Mesothelial cell of epicardium (in vitro differentiated cells): ENCODE results near the gene KCNJ10. TPM values are rescaled to one million over a fixed set of nuclear protein-coding genes. Genes with fewer than 3 reads are reported as not detected.

Experiments used
- DNase-seq, 2 experiments: peaks; one replicate each; pipeline ENCODE4 v3.0.0; 2021; ENCODE audit warnings: low spot score in 2 of 2; ENCODE audit not compliant: unreplicated experiment in 2 of 2
- H3K27ac Mint-ChIP-seq: 2 replicates; pipeline ENCODE4 v1.8.0; 2021; ENCODE audit warnings: mixed read lengths
- H3K27me3 Mint-ChIP-seq: 2 replicates; pipeline ENCODE4 v1.8.0; 2021; ENCODE audit warnings: low read depth, mixed read lengths
- H3K36me3 Mint-ChIP-seq: 2 replicates; pipeline ENCODE4 v1.8.0; 2021; ENCODE audit warnings: mixed read lengths
- H3K4me1 Mint-ChIP-seq: 2 replicates; pipeline ENCODE4 v1.8.0; 2021; ENCODE audit warnings: mixed read lengths
- H3K4me3 Mint-ChIP-seq: 2 replicates; pipeline ENCODE4 v1.8.0; 2021; ENCODE audit warnings: mild to moderate bottlenecking, moderate library complexity, mixed read lengths
- H3K9me3 Mint-ChIP-seq: 2 replicates; pipeline ENCODE4 v1.8.0; 2021; ENCODE audit warnings: mixed read lengths
- total RNA-seq: library from RNA; stranded (reverse); gene quantifications from 3 replicates; pipeline ENCODE4 v1.2.1, GENCODE V29; 2021
- TF ChIP-seq, protein P1 (sequence below): fragments of 200-600 bp; sonication (generic); IDR thresholded peaks from one replicate; pipeline ENCODE4 v1.5.0; 2021; ENCODE audit warnings: antibody characterized with exemption; ENCODE audit not compliant: unreplicated experiment

The KCNJ10 gene
- total RNA-seq, 1 donor from 2014 or later: 0.27 TPM

DNA sequence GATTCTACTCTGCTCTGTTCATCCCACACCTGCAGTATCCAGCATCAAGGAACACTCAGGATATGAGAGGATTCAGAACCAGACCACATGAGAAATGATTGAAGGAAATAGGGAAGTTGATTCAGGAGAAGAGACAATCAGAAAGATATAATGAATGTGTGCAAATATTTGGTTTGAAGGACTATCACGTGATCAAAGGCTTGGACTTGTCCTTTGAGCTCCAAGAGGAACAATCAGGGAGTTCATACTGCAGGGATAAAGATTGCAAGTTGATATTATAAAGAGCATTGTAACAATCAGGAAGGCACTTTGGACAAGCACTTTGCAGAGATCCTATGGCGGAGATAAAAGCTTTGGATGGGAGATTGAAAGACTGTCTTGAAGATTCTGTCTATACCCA, 24.3 kb downstream of the KCNJ10 start:
- TF ChIP-seq, protein P1, sequence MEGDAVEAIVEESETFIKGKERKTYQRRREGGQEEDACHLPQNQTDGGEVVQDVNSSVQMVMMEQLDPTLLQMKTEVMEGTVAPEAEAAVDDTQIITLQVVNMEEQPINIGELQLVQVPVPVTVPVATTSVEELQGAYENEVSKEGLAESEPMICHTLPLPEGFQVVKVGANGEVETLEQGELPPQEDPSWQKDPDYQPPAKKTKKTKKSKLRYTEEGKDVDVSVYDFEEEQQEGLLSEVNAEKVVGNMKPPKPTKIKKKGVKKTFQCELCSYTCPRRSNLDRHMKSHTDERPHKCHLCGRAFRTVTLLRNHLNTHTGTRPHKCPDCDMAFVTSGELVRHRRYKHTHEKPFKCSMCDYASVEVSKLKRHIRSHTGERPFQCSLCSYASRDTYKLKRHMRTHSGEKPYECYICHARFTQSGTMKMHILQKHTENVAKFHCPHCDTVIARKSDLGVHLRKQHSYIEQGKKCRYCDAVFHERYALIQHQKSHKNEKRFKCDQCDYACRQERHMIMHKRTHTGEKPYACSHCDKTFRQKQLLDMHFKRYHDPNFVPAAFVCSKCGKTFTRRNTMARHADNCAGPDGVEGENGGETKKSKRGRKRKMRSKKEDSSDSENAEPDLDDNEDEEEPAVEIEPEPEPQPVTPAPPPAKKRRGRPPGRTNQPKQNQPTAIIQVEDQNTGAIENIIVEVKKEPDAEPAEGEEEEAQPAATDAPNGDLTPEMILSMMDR: no peak
- Mint-ChIP-seq H3K9me3 (no peaks in the 10 kb centered on the region), H3K4me1 (peaks cover 15% of the 10 kb centered on the region), H3K36me3 (peaks cover 4% of the 10 kb centered on the region), H3K27ac (no peak overlapping the region), H3K27me3 (peaks cover 21% of the 10 kb centered on the region), H3K4me3 (no peak overlapping the region)
- no peak for DNase-seq

DNA sequence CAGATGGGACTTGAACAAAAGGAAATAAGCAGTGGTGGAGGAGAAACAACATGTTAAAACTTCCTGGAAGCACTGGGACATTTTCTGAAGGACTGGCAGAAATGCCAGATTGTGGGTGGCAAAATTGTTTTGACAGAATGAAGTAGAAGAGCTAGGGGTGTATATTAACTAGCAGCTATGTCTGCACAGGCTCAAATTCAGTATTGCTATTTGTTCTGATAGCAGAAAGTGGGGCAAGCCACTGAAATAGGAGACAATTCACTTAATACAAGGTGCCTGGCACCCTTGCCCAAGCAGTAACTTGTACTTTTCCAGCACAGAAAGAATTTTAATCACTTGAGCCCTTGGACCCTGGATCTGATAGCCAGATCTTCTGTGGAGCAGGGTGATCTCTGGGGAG, 26.4 kb downstream of the KCNJ10 start:
- no peak overlapping the region for H3K27ac Mint-ChIP-seq
- peaks cover 4% of the 10 kb centered on the region for H3K36me3 Mint-ChIP-seq
- DNase-seq: no peak
- H3K27me3 Mint-ChIP-seq: peaks cover 11% of the 10 kb centered on the region
- peaks cover 12% of the 10 kb centered on the region for H3K4me1 Mint-ChIP-seq
- H3K4me3 Mint-ChIP-seq: no peak overlapping the region
- no peaks in the 10 kb centered on the region for H3K9me3 Mint-ChIP-seq
- TF ChIP-seq, protein P1: no peak

DNA sequence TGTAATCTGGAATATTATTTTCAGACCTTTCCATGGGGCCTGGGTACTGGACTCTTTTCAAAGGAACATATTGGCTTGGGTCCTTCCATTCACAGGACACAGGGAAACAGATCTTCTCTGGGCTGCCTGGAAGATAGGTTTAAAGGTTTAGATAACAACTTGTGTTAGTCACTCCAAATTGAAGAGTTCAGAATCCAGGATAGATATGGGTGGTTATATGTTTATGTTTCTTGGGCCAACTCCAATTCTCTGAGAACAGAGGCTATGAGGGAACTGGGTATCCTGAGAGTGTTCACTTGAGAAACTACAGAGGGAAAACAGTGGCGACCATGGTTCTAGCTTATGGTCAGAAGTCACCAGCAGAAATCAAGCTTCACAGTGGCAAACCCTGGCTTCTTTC, 29.5 kb downstream of the KCNJ10 start:
- peaks cover 4% of the 10 kb centered on the region for H3K36me3 Mint-ChIP-seq
- H3K27ac Mint-ChIP-seq: no peak overlapping the region
- no peak for DNase-seq
- H3K9me3 Mint-ChIP-seq: no peaks in the 10 kb centered on the region
- no peak overlapping the region for H3K4me3 Mint-ChIP-seq
- H3K27me3 Mint-ChIP-seq: peaks cover 6% of the 10 kb centered on the region
- no peaks in the 10 kb centered on the region for H3K4me1 Mint-ChIP-seq
- TF ChIP-seq, protein P1: no peak

DNA sequence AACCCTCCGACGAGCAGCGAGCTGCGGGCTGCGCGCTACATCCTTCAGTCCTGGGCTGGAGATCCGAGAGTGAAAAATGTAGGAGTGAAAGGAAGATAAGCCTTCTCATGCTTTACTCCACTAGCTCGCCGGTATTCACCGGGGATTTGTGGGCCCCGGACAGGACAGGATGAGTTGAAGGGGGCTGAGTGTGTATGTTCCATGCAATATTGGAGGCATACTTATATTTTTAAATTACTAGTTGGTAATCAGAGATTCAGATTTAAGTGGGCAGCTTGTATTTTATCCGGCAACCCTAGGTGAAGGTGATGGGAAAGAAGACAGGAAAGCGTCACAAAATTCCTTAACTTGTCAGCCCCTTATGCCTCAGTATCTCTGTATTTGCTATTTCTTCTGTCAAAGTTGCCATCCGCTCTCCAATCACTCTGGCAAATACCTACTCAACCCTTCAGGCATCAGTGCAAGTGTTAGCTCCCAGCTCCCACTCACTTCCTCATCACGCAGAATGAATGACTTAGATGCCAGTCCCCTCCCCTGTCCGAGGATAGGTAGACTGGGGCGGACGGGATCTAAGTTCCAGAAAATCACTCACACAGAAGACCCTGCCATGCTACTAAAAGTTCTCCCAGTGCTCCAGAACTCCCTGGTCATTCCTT, 37.7 kb downstream of the KCNJ10 start:
- peaks cover 14% of the 10 kb centered on the region for H3K27me3 Mint-ChIP-seq
- DNase-seq: no peak
- H3K9me3 Mint-ChIP-seq: no peaks in the 10 kb centered on the region
- peak overlapping the region; percentile 92 for H3K4me3 Mint-ChIP-seq
- H3K27ac Mint-ChIP-seq: peak overlapping the region; percentile 94
- H3K36me3 Mint-ChIP-seq: peaks cover 3% of the 10 kb centered on the region
- H3K4me1 Mint-ChIP-seq: peaks cover 39% of the 10 kb centered on the region
- TF ChIP-seq, protein P1: no peak

DNA sequence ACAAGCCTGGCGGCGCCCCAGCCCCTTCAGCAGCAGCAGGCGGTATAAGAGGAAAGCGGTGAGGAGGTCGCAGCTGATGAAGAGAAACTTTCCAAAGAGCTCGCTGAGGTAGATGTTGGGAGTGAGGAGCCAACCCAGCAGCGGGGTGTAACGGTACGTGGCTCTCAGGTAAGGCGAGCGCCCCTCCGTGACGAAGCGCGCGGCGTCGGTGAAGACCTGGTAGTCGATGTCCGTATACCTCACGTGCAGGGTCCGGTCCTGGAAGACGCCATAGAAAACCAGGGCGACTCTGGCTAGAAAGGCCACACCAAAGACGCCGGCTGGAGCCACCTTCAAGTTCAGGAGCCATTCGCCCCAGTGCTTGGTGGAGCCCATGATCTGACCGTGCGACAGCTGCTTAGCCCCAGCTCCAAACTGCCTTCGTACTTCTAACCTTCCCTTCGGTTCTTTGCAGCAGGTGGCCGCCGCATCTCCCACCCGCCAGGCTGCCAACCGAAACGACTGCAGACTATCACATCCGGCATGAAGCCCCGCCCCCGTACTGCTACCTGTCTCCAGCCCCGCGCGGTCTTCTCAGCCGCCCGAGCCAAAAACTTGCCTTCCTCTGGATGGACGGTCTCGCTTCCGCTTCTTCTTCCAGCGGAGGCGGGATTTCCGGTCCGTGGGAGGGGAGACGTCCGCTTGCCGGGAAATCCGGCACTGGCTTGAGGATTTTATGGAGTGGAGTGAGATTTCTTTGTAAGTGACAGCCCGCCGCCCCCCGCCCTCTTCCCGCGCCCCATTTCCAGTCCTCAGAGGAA, 38.4 kb downstream of the KCNJ10 start, which contains the start of gene PIGM:
TSS of gene PIGM (minus strand) at position 626 of the 800 bp plus-strand sequence. CDS start at position 375, 251 bp downstream.
- peak within 1 kb of the TSS; percentile 92 for H3K4me3 Mint-ChIP-seq
- H3K9me3 Mint-ChIP-seq: no peaks in the 10 kb centered on the region
- H3K27ac Mint-ChIP-seq: peak within 1 kb of the TSS; percentile 94
- H3K27me3 Mint-ChIP-seq: peaks cover 14% of the 10 kb centered on the region
- peak; percentile 87 to 92 for DNase-seq
- TF ChIP-seq, protein P1: no peak
- peaks cover 6% of the 10 kb centered on the region for H3K36me3 Mint-ChIP-seq
- peaks cover 42% of the 10 kb centered on the region for H3K4me1 Mint-ChIP-seq
